Mesenchymal stem cell (in vitro differentiated cells and primary cell): ENCODE data around the gene RBM20.

Source experiments
- DNase-seq: peaks from one replicate; pipeline ENCODE4 v3.0.0-alpha.2; 2013
- H2AFZ ChIP-seq: one replicate; pipeline ENCODE4 v1.6.1; 2013; ENCODE audit warnings: low read depth, mild to moderate bottlenecking, control low read depth, inconsistent platforms, low read length, moderate library complexity
- H2AK5ac ChIP-seq: 2 replicates; pipeline ENCODE4 v1.6.1; 2013; ENCODE audit warnings: low read length, moderate library complexity, mild to moderate bottlenecking, inconsistent platforms; ENCODE audit not compliant: severe bottlenecking
- H2BK120ac ChIP-seq: one replicate; pipeline ENCODE4 v1.6.1; 2013; ENCODE audit warnings: low read depth, mild to moderate bottlenecking, inconsistent platforms, low read length, moderate library complexity
- H2BK12ac ChIP-seq, 2 experiments: one replicate each; pipeline ENCODE4 v1.6.1; 2013; ENCODE audit warnings: inconsistent platforms in 2 of 2, low read length in 2 of 2, mild to moderate bottlenecking in 2 of 2, moderate library complexity in 2 of 2, control low read depth in 1 of 2
- H2BK15ac ChIP-seq: one replicate; pipeline ENCODE4 v1.6.1; 2013; ENCODE audit warnings: mild to moderate bottlenecking, low read depth, inconsistent platforms; ENCODE audit not compliant: poor library complexity, severe bottlenecking
- H2BK5ac ChIP-seq: 2 replicates; pipeline ENCODE4 v1.6.1; 2013; ENCODE audit warnings: low read depth, mild to moderate bottlenecking, low read length, control low read depth, inconsistent platforms; ENCODE audit not compliant: poor library complexity, severe bottlenecking
- H3K14ac ChIP-seq, 2 experiments: one replicate each; pipeline ENCODE4 v1.6.1; 2013; ENCODE audit warnings: inconsistent platforms in 2 of 2, low read length in 2 of 2, control low read depth in 1 of 2, mild to moderate bottlenecking in 1 of 2, moderate library complexity in 1 of 2
- H3K18ac ChIP-seq, 2 experiments: one replicate each; pipeline ENCODE4 v1.6.1; 2013; ENCODE audit warnings: inconsistent platforms in 2 of 2, low read length in 2 of 2, control low read depth in 1 of 2, low read depth in 1 of 2, mild to moderate bottlenecking in 1 of 2
- H3K23ac ChIP-seq, 2 experiments: one replicate each; pipeline ENCODE4 v1.6.1; 2013; ENCODE audit warnings: inconsistent platforms in 2 of 2, low read length in 2 of 2, mild to moderate bottlenecking in 2 of 2, moderate library complexity in 2 of 2, control low read depth in 1 of 2
- H3K27ac ChIP-seq: 2 replicates; pipeline ENCODE4 v1.5.1; 2013; ENCODE audit warnings: mild to moderate bottlenecking, moderate library complexity, low read length, control low read depth, inconsistent platforms; ENCODE audit not compliant: poor library complexity, severe bottlenecking
- H3K27me3 ChIP-seq, 2 experiments: 2 replicates each; pipeline versions ENCODE4 v1.6.1 to v1.7.0; 2013; ENCODE audit warnings: low read length in 2 of 2, mild to moderate bottlenecking in 2 of 2, moderate library complexity in 2 of 2, control low read depth in 1 of 2, inconsistent platforms in 1 of 2; ENCODE audit not compliant: control insufficient read depth in 1 of 2, insufficient read depth in 1 of 2
- H3K36me3 ChIP-seq, 2 experiments: 2 replicates each; pipeline versions ENCODE4 v1.6.1 to v1.7.0; 2013; ENCODE audit warnings: low read length in 2 of 2, control low read depth in 1 of 2, inconsistent platforms in 1 of 2, low read depth in 1 of 2, mild to moderate bottlenecking in 1 of 2; ENCODE audit not compliant: insufficient read depth in 2 of 2, control insufficient read depth in 1 of 2
- H3K4ac ChIP-seq, 2 experiments: one replicate each; pipeline ENCODE4 v1.6.1; 2013; ENCODE audit warnings: inconsistent platforms in 2 of 2, low read length in 2 of 2, mild to moderate bottlenecking in 2 of 2, moderate library complexity in 2 of 2, control low read depth in 1 of 2, low read depth in 1 of 2
- H3K4me1 ChIP-seq: 2 replicates; pipeline ENCODE4 v1.6.1; 2013; ENCODE audit warnings: low read depth, low read length, control low read depth; ENCODE audit not compliant: control insufficient read depth, insufficient read depth
- H3K4me2 ChIP-seq: 2 replicates; pipeline ENCODE4 v1.6.1; 2013; ENCODE audit warnings: low read length, mild to moderate bottlenecking, inconsistent platforms; ENCODE audit not compliant: poor library complexity, severe bottlenecking
- H3K4me3 ChIP-seq, 2 experiments: 2 replicates each; pipeline versions ENCODE4 v1.5.1 to v1.7.0; 2013; ENCODE audit warnings: low read length in 2 of 2, mild to moderate bottlenecking in 2 of 2, control low read depth in 1 of 2, low read depth in 1 of 2; ENCODE audit not compliant: insufficient read depth in 1 of 2
- H3K79me1 ChIP-seq: replicated peaks from 2 replicates; pipeline ENCODE4 v1.6.1; 2013; ENCODE audit warnings: mild to moderate bottlenecking, control low read depth, low read length, inconsistent platforms; ENCODE audit not compliant: poor library complexity, severe bottlenecking
- H3K9ac ChIP-seq: 2 replicates; pipeline ENCODE4 v1.7.0; 2013; ENCODE audit warnings: mild to moderate bottlenecking, low read length, moderate library complexity
- H3K9me3 ChIP-seq: 2 replicates; pipeline ENCODE4 v1.7.0; 2013; ENCODE audit warnings: mild to moderate bottlenecking, low read length; ENCODE audit not compliant: control insufficient read depth
- H4K8ac ChIP-seq: one replicate; pipeline ENCODE4 v1.6.1; 2013; ENCODE audit warnings: inconsistent platforms, mild to moderate bottlenecking, low read length, moderate library complexity
- H4K91ac ChIP-seq: one replicate; pipeline ENCODE4 v1.6.1; 2013; ENCODE audit warnings: mild to moderate bottlenecking, low read length, inconsistent platforms
- WGBS: methylation state at CpG from one replicate; pipeline ENCODE4 v1.1.7; 2013; ENCODE audit warnings: mixed read lengths; 5-methylcytosine and 5-hydroxymethylcytosine counted together

The RBM20 gene

DNA sequence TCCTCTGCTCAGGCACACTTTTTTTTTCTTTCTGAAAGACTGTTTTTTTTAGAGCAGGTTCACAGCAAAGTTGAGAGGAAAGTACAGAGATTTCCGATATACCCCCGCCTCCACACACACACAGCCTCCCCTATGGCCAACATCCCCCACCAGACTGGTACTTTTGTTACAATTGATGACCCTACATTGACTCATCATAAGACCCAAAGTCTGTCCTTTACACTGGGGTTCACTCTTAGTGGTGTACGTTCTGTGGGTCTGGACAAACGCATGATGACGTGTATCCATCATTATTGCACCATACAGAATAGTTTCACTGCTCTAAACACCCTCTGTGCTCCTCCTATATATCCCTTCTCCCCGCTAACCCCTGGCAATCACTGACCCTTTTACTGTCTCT is 107.7 kb downstream of the RBM20 start:
- Histone ChIP-seq H3K4me3 (no peak overlapping the region), H3K14ac (no peak overlapping the region), H3K27ac (no peak overlapping the region), H2AFZ (no peak overlapping the region), H4K8ac (no peak overlapping the region), H3K4ac (no peak overlapping the region), H3K4me1 (peaks cover 3% of the 10 kb centered on the region), H2BK5ac (no peak overlapping the region), H3K36me3 (no peaks in the 10 kb centered on the region), H3K23ac (no peak overlapping the region), H2BK12ac (no peak overlapping the region), H4K91ac (no peak overlapping the region), H3K4me2 (no peak overlapping the region), H3K9ac (no peak overlapping the region), H3K9me3 (no peaks in the 10 kb centered on the region), H2AK5ac (no peak overlapping the region), H3K18ac (no peak overlapping the region), H3K79me1 (no peaks in the 10 kb centered on the region), H3K27me3 (peaks cover 0 to 4% of the 10 kb centered on the region in 2 experiments), H2BK120ac (no peak overlapping the region), H2BK15ac (no peak overlapping the region)
- DNase-seq, result no peak
- 75% methylated on average over 6 of the region's 6 CpGs for WGBS

DNA sequence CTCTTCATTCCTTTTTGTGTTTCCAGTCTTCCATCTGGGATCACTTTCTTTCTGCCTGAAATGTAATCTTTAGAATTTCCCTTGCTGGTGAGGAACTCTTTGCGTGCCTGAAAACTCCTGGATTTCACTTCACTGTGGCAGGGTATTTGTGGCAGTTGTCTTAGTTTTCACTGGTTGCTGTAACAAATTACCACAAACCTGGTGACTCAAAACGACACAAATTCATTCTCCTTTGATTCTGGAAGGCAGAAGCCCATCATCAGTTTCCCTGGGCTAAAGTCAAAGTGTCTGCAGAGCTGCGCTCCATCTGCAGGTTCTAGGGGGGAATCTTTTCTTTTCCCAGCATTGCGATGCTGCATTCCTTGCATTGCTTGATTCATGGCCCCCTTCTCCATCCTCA is 109.3 kb downstream of the RBM20 start:
- H3K9ac ChIP-seq, result no peak overlapping the region
- H2BK12ac ChIP-seq, result no peak overlapping the region
- H3K4ac ChIP-seq, result no peak overlapping the region
- 91% methylated on average over 4 of the region's 4 CpGs for WGBS
- H2BK15ac ChIP-seq, result no peak overlapping the region
- no peaks in the 10 kb centered on the region for H3K36me3 ChIP-seq
- peaks cover 1% of the 10 kb centered on the region for H3K4me1 ChIP-seq
- no peak overlapping the region for H2AK5ac ChIP-seq
- no peaks in the 10 kb centered on the region for H3K9me3 ChIP-seq
- no peak overlapping the region for H3K4me3 ChIP-seq
- H3K14ac ChIP-seq, result no peak overlapping the region
- DNase-seq, result no peak
- no peak overlapping the region for H3K27ac ChIP-seq
- peaks cover 0 to 7% of the 10 kb centered on the region in 2 experiments for H3K27me3 ChIP-seq
- H3K4me2 ChIP-seq, result no peak overlapping the region
- H2BK120ac ChIP-seq, result no peak overlapping the region
- H2AFZ ChIP-seq, result no peak overlapping the region
- H3K18ac ChIP-seq, result no peak overlapping the region
- no peaks in the 10 kb centered on the region for H3K79me1 ChIP-seq
- H2BK5ac ChIP-seq, result no peak overlapping the region
- no peak overlapping the region for H4K91ac ChIP-seq
- no peak overlapping the region for H4K8ac ChIP-seq
- no peak overlapping the region for H3K23ac ChIP-seq

DNA sequence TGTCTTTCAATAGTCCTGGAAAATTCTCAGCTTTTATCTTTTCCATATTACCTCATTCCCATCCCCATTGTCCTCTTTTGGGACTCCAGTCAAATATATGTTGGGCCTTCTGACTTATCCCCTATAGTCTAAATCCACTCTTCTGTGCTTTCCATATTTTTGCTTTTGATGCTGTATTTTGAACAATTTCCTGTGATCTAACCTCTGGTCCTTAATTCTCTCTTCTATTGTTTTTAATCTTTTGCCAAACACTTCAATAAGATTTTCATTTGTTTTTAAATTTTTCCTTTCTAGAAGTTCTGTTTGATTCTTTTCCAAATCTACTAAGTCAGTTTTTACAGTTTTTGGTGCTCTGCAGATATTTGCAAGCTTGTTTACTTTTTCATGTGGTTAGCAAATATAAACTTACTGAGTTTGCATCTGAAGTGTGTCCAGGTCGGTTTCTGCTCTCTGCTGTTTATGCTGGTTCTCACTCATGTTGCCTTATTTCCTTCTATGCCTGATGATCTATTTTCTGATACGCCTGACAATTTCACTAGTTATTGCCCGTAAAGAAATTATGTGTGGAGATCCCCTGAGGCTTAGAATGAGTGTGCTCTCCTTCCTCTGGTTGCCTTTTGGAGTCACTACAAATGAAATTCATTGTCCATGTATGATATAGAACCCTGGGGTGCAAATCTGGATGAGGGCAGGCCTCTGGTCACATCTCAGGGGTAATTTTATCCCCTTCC is 110.4 kb downstream of the RBM20 start:
- no peak overlapping the region for H2AK5ac ChIP-seq
- H3K18ac ChIP-seq, result no peak overlapping the region
- H3K4me1 ChIP-seq, result peaks cover 4% of the 10 kb centered on the region
- DNase-seq, result no peak
- H2BK5ac ChIP-seq, result no peak overlapping the region
- no peak overlapping the region for H2BK15ac ChIP-seq
- H4K8ac ChIP-seq, result no peak overlapping the region
- no peak overlapping the region for H3K9ac ChIP-seq
- no peak overlapping the region for H2AFZ ChIP-seq
- no peak overlapping the region for H2BK120ac ChIP-seq
- no peak overlapping the region for H3K4ac ChIP-seq
- no peak overlapping the region for H2BK12ac ChIP-seq
- H3K27me3 ChIP-seq, result peaks cover 0 to 7% of the 10 kb centered on the region in 2 experiments
- H4K91ac ChIP-seq, result no peak overlapping the region
- 74% methylated on average over 3 of the region's 3 CpGs for WGBS
- no peaks in the 10 kb centered on the region for H3K9me3 ChIP-seq
- H3K4me3 ChIP-seq, result no peak overlapping the region
- no peaks in the 10 kb centered on the region for H3K36me3 ChIP-seq
- H3K23ac ChIP-seq, result no peak overlapping the region
- H3K79me1 ChIP-seq, result no peaks in the 10 kb centered on the region
- no peak overlapping the region for H3K14ac ChIP-seq
- H3K27ac ChIP-seq, result no peak overlapping the region
- no peak overlapping the region for H3K4me2 ChIP-seq

DNA sequence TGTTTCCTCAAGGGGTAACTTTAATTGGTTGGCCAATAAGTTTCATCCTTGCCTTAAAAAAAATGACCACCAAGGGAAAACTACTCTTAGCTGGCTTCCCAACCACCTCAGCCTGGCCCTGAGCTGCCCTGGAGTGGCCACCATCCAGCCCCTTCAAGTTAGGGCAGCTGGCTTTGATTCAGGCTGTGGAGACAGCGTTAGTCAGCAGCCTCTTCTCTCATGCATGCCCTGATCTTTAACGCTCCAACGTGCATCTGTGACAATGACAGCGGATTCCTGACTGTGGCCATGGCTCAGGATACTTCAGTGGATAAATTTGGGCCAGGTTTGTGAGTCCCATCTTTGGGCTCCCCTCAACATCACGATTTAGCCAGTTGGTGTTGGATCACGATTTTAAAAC is 111.6 kb downstream of the RBM20 start:
- H3K36me3 ChIP-seq, result no peaks in the 10 kb centered on the region
- no peak overlapping the region for H2BK15ac ChIP-seq
- H3K4me1 ChIP-seq, result peaks cover 4% of the 10 kb centered on the region
- DNase-seq, result no peak
- H3K18ac ChIP-seq, result no peak overlapping the region
- H2BK5ac ChIP-seq, result no peak overlapping the region
- H3K4me3 ChIP-seq, result no peak overlapping the region
- H3K4me2 ChIP-seq, result no peak overlapping the region
- no peak overlapping the region for H3K9ac ChIP-seq
- H3K79me1 ChIP-seq, result no peaks in the 10 kb centered on the region
- H2BK120ac ChIP-seq, result no peak overlapping the region
- no peak overlapping the region for H3K14ac ChIP-seq
- H3K4ac ChIP-seq, result no peak overlapping the region
- H2AK5ac ChIP-seq, result no peak overlapping the region
- no peak overlapping the region for H4K8ac ChIP-seq
- H3K9me3 ChIP-seq, result no peaks in the 10 kb centered on the region
- 85% methylated on average over 6 of the region's 6 CpGs for WGBS
- H2BK12ac ChIP-seq, result no peak overlapping the region
- peaks cover 0 to 7% of the 10 kb centered on the region in 2 experiments for H3K27me3 ChIP-seq
- H3K23ac ChIP-seq, result no peak overlapping the region
- no peak overlapping the region for H2AFZ ChIP-seq
- no peak overlapping the region for H3K27ac ChIP-seq
- no peak overlapping the region for H4K91ac ChIP-seq
